ENCODE results near the gene ACAP2.

Gene ACAP2

GRCh38 chr3:195337747-195338146 is 105.1 kb downstream of the ACAP2 start:
- H3K27me3 ChIP-seq: no peaks in the 10 kb centered on the region
- H3K36me3 ChIP-seq: peaks cover 72% of the 10 kb centered on the region
- no peaks in the 10 kb centered on the region for H3K9me3 ChIP-seq
- TF ChIP-seq CTCF (IDR thresholded peaks at IDR 0.05): no peak
- no peaks in the 10 kb centered on the region for H3K4me1 ChIP-seq (ENCODE audit: control insufficient read depth in 1 of 2, insufficient read depth in 1 of 2, low read depth in 1 of 2, low read length in 1 of 2)
- no peak overlapping the region for H3K27ac ChIP-seq
- no peak overlapping the region for H3K4me3 ChIP-seq (ENCODE audit: low read depth in 1 of 2, low read length in 1 of 2)

GRCh38 chr3:195334967-195335366 is 107.9 kb downstream of the ACAP2 start:
- Histone ChIP-seq H3K4me1 (ENCODE audit: control insufficient read depth in 1 of 2, insufficient read depth in 1 of 2, low read depth in 1 of 2, low read length in 1 of 2) (no peaks in the 10 kb centered on the region), H3K27me3 (no peaks in the 10 kb centered on the region), H3K4me3 (ENCODE audit: low read depth in 1 of 2, low read length in 1 of 2) (no peak overlapping the region), H3K36me3 (peaks cover 76% of the 10 kb centered on the region), H3K27ac (peak overlapping the region; percentile 5), H3K9me3 (no peaks in the 10 kb centered on the region)
- no peak for TF ChIP-seq CTCF (IDR thresholded peaks at IDR 0.05)

- no peak for TF ChIP-seq CTCF (IDR thresholded peaks at IDR 0.05)
- Histone ChIP-seq H3K27ac (no peak overlapping the region), H3K9me3 (no peaks in the 10 kb centered on the region), H3K27me3 (no peaks in the 10 kb centered on the region), H3K4me3 (ENCODE audit: low read depth in 1 of 2, low read length in 1 of 2) (no peak overlapping the region), H3K36me3 (peaks cover 68% of the 10 kb centered on the region), H3K4me1 (ENCODE audit: control insufficient read depth in 1 of 2, insufficient read depth in 1 of 2, low read depth in 1 of 2, low read length in 1 of 2) (no peaks in the 10 kb centered on the region)
Measured at GRCh38 chr3:195319060-195319459, 123.8 kb downstream of the ACAP2 start.

- H3K27me3 ChIP-seq: no peaks in the 10 kb centered on the region
- no peaks in the 10 kb centered on the region for H3K9me3 ChIP-seq
- H3K4me3 ChIP-seq (ENCODE audit: low read depth in 1 of 2, low read length in 1 of 2): no peak overlapping the region
- H3K36me3 ChIP-seq: peaks cover 48% of the 10 kb centered on the region
- TF ChIP-seq CTCF (IDR thresholded peaks at IDR 0.05): no peak
- no peak overlapping the region for H3K27ac ChIP-seq
- H3K4me1 ChIP-seq (ENCODE audit: control insufficient read depth in 1 of 2, insufficient read depth in 1 of 2, low read depth in 1 of 2, low read length in 1 of 2): no peaks in the 10 kb centered on the region
Measured at GRCh38 chr3:195312714-195313113, 130.1 kb downstream of the ACAP2 start.

- Histone ChIP-seq H3K4me3 (ENCODE audit: low read depth in 1 of 2, low read length in 1 of 2) (no peak overlapping the region), H3K27ac (no peak overlapping the region), H3K9me3 (no peaks in the 10 kb centered on the region), H3K4me1 (ENCODE audit: control insufficient read depth in 1 of 2, insufficient read depth in 1 of 2, low read depth in 1 of 2, low read length in 1 of 2) (no peaks in the 10 kb centered on the region), H3K27me3 (no peaks in the 10 kb centered on the region), H3K36me3 (peaks cover 68% of the 10 kb centered on the region)
- no peak for TF ChIP-seq CTCF (IDR thresholded peaks at IDR 0.05)
Measured at GRCh38 chr3:195307711-195308110, 135.1 kb downstream of the ACAP2 start.

- Histone ChIP-seq H3K4me3 (ENCODE audit: low read depth in 1 of 2, low read length in 1 of 2) (no peak overlapping the region), H3K27ac (no peak overlapping the region), H3K36me3 (peaks cover 72% of the 10 kb centered on the region), H3K27me3 (no peaks in the 10 kb centered on the region), H3K4me1 (ENCODE audit: control insufficient read depth in 1 of 2, insufficient read depth in 1 of 2, low read depth in 1 of 2, low read length in 1 of 2) (no peaks in the 10 kb centered on the region), H3K9me3 (no peaks in the 10 kb centered on the region)
- TF ChIP-seq CTCF (IDR thresholded peaks at IDR 0.05): no peak
Measured at GRCh38 chr3:195306369-195306768, 136.5 kb downstream of the ACAP2 start.
